ENCODE results near the gene RIOK1. TPM values are rescaled to one million over a fixed set of nuclear protein-coding genes. Genes with fewer than 3 reads are reported as not detected.

The RIOK1 gene
- total and polyA plus RNA-seq, 8 donors, result 8.7 to 105 (median 13.1) TPM

GRCh38 chr6:7409740-7410139 lies 20.1 kb downstream of the RIOK1 start:
- Histone ChIP-seq H3K27me3 (no peaks in the 10 kb centered on the region), H3K4me3 (no peak overlapping the region), H3K9me3 (no peaks in the 10 kb centered on the region), H3K27ac (no peak overlapping the region), H3K4me1 (no peaks in the 10 kb centered on the region), H3K36me3 (peaks cover 53 to 100% (median 99%) of the 10 kb centered on the region in 4 donors)
- intact Hi-C loops (cut with DNase I; ENCODE audit: low total_unique reads), result loop anchor here (10.0 kb wide), 1 partner anchor 155 kb away; no protein-coding TSS in a partner anchor
- WGBS, 5 donors, result 83 to 91% (median 88%) methylated on average over 6 of the region's 6 CpGs
- DNase-seq, result no peak
- TF ChIP-seq POLR2AphosphoS5 (IDR thresholded peaks at IDR 0.05), result no peak
- TF ChIP-seq EP300 (IDR thresholded peaks at IDR 0.05), result no peak
- TF ChIP-seq CTCF (IDR thresholded peaks at IDR 0.05), result no peak
- no peak for TF ChIP-seq POLR2A (IDR thresholded peaks at IDR 0.05)

- no peak for TF ChIP-seq POLR2A (IDR thresholded peaks at IDR 0.05)
- no peak for TF ChIP-seq EP300 (IDR thresholded peaks at IDR 0.05)
- TF ChIP-seq POLR2AphosphoS5 (IDR thresholded peaks at IDR 0.05), result no peak
- no peak for TF ChIP-seq CTCF (IDR thresholded peaks at IDR 0.05)
- Histone ChIP-seq H3K36me3 (peaks cover 57 to 100% (median 99%) of the 10 kb centered on the region in 4 donors), H3K4me3 (no peak overlapping the region), H3K4me1 (no peaks in the 10 kb centered on the region), H3K9me3 (no peaks in the 10 kb centered on the region), H3K27ac (no peak overlapping the region), H3K27me3 (no peaks in the 10 kb centered on the region)
- intact Hi-C loops (cut with DNase I; ENCODE audit: low total_unique reads), result loop anchor here (10.0 kb wide), 1 partner anchor 154 kb away; no protein-coding TSS in a partner anchor
- DNase-seq, result no peak
- 93 to 97% (median 96%) methylated on average over 4 of the region's 4 CpGs for WGBS, 5 donors
Observed at GRCh38 chr6:7410851-7411250, 21.2 kb downstream of the RIOK1 start.

- Histone ChIP-seq H3K36me3 (peaks cover 52 to 100% (median 99%) of the 10 kb centered on the region in 4 donors), H3K27ac (no peak overlapping the region), H3K9me3 (no peaks in the 10 kb centered on the region), H3K4me3 (no peak overlapping the region), H3K4me1 (no peaks in the 10 kb centered on the region), H3K27me3 (no peaks in the 10 kb centered on the region)
- WGBS, 5 donors, result 87 to 95% (median 94%) methylated on average over 2 of the region's 2 CpGs
- TF ChIP-seq POLR2A (IDR thresholded peaks at IDR 0.05), result no peak
- no peak for TF ChIP-seq EP300 (IDR thresholded peaks at IDR 0.05)
- TF ChIP-seq CTCF (IDR thresholded peaks at IDR 0.05), result no peak
- intact Hi-C loops (cut with DNase I; ENCODE audit: low total_unique reads), result loop anchor here (10.0 kb wide), 1 partner anchor 153 kb away; no protein-coding TSS in a partner anchor
- DNase-seq, result no peak
Observed at GRCh38 chr6:7411328-7411727, 21.7 kb downstream of the RIOK1 start.

GRCh38 chr6:7413151-7413823 lies 23.7 kb downstream of the RIOK1 start:
- no peak overlapping the region for H3K27ac ChIP-seq
- no peaks in the 10 kb centered on the region for H3K27me3 ChIP-seq
- no peak overlapping the region for H3K4me3 ChIP-seq
- 62 to 77% (median 73%) methylated on average over 2 of the region's 2 CpGs for WGBS, 5 donors
- no peaks in the 10 kb centered on the region for H3K9me3 ChIP-seq
- H3K4me1 ChIP-seq, result peaks cover 2 to 9% (median 4%) of the 10 kb centered on the region in 4 donors
- DNase-seq, result no peak
- intact Hi-C loops (cut with DNase I; ENCODE audit: low total_unique reads), result loop anchor here (10.0 kb wide), 1 partner anchor 152 kb away; no protein-coding TSS in a partner anchor
- H3K36me3 ChIP-seq, result peaks cover 47 to 100% (median 99%) of the 10 kb centered on the region in 4 donors
- TF ChIP-seq POLR2AphosphoS5 (IDR thresholded peaks at IDR 0.05), result no peak
- no peak for TF ChIP-seq EP300 (IDR thresholded peaks at IDR 0.05)
- no peak for TF ChIP-seq POLR2A (IDR thresholded peaks at IDR 0.05)
- TF ChIP-seq CTCF (IDR thresholded peaks at IDR 0.05), result no peak

Measured in stomach (tissue), 9 donors.